Large intestine (tissue), 3 donors: Measurements from ENCODE around the gene AIFM2. TPM values are rescaled to one million over a fixed set of nuclear protein-coding genes. Genes with fewer than 3 reads are reported as not detected.

ENCODE experiments used
- DNase-seq, 2 donors: peaks; one replicate each; pipeline versions ENCODE4 v3.0.0 to v3.0.0-alpha.2; 2013
- H3K27ac ChIP-seq: one replicate; pipeline ENCODE4 v1.5.1; 2013; ENCODE audit warnings: low read length
- H3K27me3 ChIP-seq: 2 replicates; pipeline ENCODE4 v1.6.1; 2013; ENCODE audit warnings: low read length; ENCODE audit not compliant: control insufficient read depth, insufficient read depth
- H3K36me3 ChIP-seq: 2 replicates; pipeline ENCODE4 v1.6.1; 2013; ENCODE audit warnings: low read length; ENCODE audit not compliant: control insufficient read depth, insufficient read depth
- H3K4me1 ChIP-seq: one replicate; pipeline ENCODE4 v1.6.1; 2013; ENCODE audit warnings: low read length; ENCODE audit not compliant: control insufficient read depth, insufficient read depth
- H3K4me3 ChIP-seq: one replicate; pipeline ENCODE4 v1.5.1; 2013; ENCODE audit warnings: low read length
- H3K9me3 ChIP-seq: one replicate; pipeline ENCODE4 v1.6.1; 2013; ENCODE audit warnings: mild to moderate bottlenecking, low read depth, low read length, moderate library complexity; ENCODE audit not compliant: control insufficient read depth
- WGBS: methylation state at CpG from one replicate; pipeline ENCODE4 v1.1.5; 2013; ENCODE audit warnings: low lambda C conversion rate; ENCODE audit not compliant: insufficient coverage; 5-methylcytosine and 5-hydroxymethylcytosine counted together
- polyA plus RNA-seq: library from polyadenylated mRNA; unstranded; fragments of 120-200 nt; gene quantifications from one replicate; pipeline ENCODE4 v1.2.1, GENCODE V29; 2013

Gene AIFM2
- polyA plus RNA-seq, 1 donor = 4.5 TPM

DNA sequence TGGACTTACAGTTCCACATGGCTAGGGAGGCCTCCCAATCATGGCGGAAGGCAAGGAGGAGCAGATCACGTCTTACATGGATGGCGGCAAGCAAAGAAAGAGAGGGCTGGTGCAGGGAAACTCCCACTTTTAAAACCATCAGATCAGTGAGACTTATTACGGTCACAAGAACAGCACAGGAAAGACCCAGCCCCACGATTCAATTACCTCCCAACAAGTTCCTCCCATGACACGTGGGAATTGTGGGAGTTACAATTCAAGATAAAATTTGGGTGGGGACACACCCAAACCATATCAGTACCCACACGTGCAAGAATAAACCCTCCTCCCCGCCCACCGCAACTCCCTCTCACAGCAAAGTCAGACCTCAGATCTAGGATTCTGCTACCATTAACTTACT is 4.5 kb upstream of the AIFM2 start:
- Histone ChIP-seq H3K36me3 (peaks cover 11% of the 10 kb centered on the region), H3K9me3 (no peaks in the 10 kb centered on the region), H3K27me3 (no peaks in the 10 kb centered on the region), H3K27ac (no peak overlapping the region), H3K4me3 (no peak overlapping the region), H3K4me1 (peaks cover 5% of the 10 kb centered on the region)
- DNase-seq = no peak
- WGBS = no CpG with 5 or more reads among the region's 9 CpGs

DNA sequence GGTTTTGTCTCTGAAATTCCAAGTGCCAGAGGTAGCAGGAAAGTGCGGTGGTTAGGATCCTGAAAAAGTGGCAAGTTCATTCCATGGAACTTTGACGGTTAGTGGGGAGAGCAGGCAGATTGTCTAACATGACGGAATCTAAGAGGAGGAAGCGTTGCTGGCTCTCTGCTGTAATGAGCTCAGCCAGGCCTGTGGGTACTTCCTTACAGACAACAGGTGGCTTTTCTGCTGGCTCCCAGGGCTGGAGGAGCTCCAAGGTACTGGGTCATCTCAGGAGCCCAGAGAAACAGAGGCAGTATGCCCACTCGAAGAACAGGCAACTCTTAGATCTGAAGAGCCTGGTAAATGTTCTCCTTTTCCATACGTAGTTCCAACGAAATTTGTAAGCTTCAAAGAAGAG is 3.1 kb upstream of the AIFM2 start:
- H3K27ac ChIP-seq = no peak overlapping the region
- no peak for DNase-seq
- H3K36me3 ChIP-seq = peaks cover 11% of the 10 kb centered on the region
- 100% methylated on average over 1 of the region's 7 CpGs for WGBS
- H3K9me3 ChIP-seq = no peaks in the 10 kb centered on the region
- peaks cover 13% of the 10 kb centered on the region for H3K4me1 ChIP-seq
- H3K4me3 ChIP-seq = no peak overlapping the region
- H3K27me3 ChIP-seq = no peaks in the 10 kb centered on the region

- no peaks in the 10 kb centered on the region for H3K27me3 ChIP-seq
- H3K27ac ChIP-seq = no peak overlapping the region
- no peaks in the 10 kb centered on the region for H3K9me3 ChIP-seq
- H3K36me3 ChIP-seq = peaks cover 11% of the 10 kb centered on the region
- H3K4me3 ChIP-seq = no peak overlapping the region
- DNase-seq = no peak
- WGBS = no CpG with 5 or more reads among the region's 3 CpGs
- peaks cover 13% of the 10 kb centered on the region for H3K4me1 ChIP-seq
These were observed 2.4 kb upstream of the AIFM2 start for GRCh38 chr10:70135046-70135445.

DNA sequence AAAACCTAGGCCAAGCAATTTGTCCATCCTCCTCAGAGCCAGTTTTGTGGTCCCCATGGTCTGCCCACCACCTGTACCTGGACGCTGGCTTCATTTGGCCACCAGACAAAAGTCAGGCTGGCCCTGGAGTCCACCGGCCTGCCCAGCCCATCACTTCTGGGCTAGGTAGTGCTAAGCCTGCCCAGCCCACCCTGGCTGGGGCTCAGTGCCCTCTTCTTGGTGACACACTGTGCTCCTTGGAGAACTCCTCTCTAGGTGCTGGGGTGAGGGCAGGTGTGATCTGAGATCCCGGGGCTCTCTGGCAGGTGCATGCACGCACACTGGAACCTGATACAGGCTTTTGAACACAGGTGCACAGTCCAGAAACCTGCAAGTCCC is 1.1 kb downstream of the AIFM2 start:
- no CpG with 5 or more reads among the region's 4 CpGs for WGBS

DNA sequence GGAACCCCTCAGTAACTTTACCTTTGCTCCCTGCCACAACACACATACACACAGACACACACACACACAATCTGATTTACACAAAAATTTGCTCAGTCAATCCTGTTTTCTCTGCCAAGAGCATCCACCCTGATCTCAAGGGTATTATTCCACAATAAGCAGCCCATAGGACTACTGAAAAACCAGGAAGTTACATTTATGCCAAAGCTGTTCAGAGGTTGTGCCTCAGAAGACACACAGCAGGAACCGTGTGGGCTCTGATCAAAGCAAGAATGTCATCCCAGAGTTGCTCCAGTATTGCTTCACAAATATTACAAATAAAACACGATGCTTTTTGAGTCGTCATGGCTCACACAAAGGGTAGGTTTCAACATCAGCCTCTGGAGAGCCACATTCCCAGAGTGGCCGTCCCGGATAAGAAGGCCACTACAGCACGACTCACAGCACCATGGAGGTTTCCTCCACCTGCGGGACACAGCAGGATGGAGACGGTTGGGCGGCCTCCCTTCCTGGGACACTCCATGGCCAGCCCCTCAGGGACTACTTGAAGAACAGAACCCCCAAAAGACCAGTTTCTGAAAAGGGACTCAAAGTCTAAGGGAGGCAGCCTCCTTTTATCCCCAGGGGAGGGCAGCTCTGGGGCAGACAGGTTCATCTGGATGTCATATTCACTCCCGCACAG is 1.6 kb downstream of the AIFM2 start:
- no peak overlapping the region for H3K27ac ChIP-seq

More for the DNA sequence above, 1.1 kb downstream of the AIFM2 start:
- Histone ChIP-seq H3K36me3 (no peaks in the 10 kb centered on the region), H3K27ac (no peak overlapping the region), H3K4me1 (peaks cover 13% of the 10 kb centered on the region), H3K9me3 (no peaks in the 10 kb centered on the region), H3K4me3 (no peak overlapping the region), H3K27me3 (no peaks in the 10 kb centered on the region)
- no peak for DNase-seq

DNA sequence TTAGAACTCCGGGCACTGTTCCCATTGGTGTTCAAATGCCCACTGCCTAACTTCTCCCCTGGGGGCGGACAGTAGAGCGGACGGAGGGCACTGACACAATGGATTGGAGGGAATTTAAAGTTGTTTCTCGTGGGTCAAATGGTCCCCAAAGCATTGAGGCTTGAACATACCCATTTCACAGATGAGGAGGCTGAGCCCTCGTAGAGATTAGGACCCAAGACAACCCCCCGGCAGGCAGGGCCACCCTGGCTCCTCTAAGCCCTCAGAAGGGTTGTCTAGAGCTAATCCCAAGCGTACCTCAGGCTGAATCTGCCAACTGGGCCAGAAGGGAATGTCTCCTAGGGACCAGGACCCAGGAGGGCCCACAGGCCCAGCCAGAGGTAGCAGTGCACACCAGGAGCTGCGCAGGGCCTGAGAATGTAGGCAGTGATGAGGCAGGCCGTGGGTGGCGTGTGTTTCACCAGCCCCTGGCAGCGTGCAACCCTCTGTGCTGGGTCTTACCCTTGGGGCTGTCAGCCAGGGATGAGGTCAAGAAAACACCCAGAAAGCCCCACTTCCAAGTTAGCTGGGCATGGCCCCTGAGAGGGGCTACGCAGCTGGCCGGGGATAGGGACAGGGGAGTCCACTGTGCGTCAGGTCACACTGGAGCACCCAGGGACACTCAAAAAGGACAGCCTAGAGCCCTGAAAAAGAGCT is 5.8 kb downstream of the AIFM2 start:
- Histone ChIP-seq H3K36me3 (no peaks in the 10 kb centered on the region), H3K4me1 (peaks cover 5% of the 10 kb centered on the region), H3K9me3 (no peaks in the 10 kb centered on the region), H3K27ac (no peak overlapping the region), H3K27me3 (no peaks in the 10 kb centered on the region), H3K4me3 (no peak overlapping the region)
- no CpG with 5 or more reads among the region's 15 CpGs for WGBS
- DNase-seq = no peak

More for the DNA sequence above, 1.6 kb downstream of the AIFM2 start:
- H3K36me3 ChIP-seq = no peaks in the 10 kb centered on the region
- no CpG with 5 or more reads among the region's 10 CpGs for WGBS
- no peaks in the 10 kb centered on the region for H3K27me3 ChIP-seq
- H3K4me1 ChIP-seq = peaks cover 13% of the 10 kb centered on the region
- no peak for DNase-seq
- H3K4me3 ChIP-seq = no peak overlapping the region
- no peaks in the 10 kb centered on the region for H3K9me3 ChIP-seq

DNA sequence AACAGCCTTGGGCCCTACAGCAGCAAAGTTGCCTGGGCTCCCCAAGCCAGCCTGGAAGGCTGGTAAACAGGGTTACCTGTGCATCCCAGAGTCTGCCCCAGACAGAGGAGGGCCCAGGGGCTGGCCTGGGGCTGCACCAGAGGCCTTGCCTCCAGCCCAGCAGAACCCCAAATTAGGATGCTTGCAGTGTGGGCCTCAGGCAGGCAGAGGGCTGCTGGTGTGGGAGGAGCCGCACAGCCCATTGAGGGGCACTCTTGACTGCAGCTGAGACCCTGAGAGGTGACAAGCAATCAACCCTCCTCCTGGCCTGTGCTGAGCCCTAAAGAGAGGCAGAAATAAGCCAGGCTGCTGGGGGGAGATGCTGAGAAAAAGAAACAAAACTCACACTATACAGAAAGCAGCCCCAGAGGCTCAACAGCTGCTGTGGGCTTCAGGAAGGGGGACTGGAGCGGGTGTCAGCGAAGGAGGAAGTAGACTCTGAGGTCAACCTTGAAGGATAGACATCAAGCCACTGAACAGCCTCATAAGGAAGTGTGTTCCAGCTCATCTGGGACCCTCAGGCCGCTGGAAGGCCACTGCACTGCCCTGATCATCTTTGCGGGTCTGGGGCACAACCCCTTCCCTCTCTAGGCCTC is 6.6 kb downstream of the AIFM2 start:
- Histone ChIP-seq H3K4me1 (no peaks in the 10 kb centered on the region), H3K36me3 (no peaks in the 10 kb centered on the region), H3K27me3 (no peaks in the 10 kb centered on the region), H3K27ac (no peak overlapping the region), H3K4me3 (no peak overlapping the region), H3K9me3 (no peaks in the 10 kb centered on the region)
- no peak for DNase-seq
- no CpG with 5 or more reads among the region's 5 CpGs for WGBS

GRCh38 chr10:70124918-70125317 is 7.7 kb downstream of the AIFM2 start:
- Histone ChIP-seq H3K4me3 (no peak overlapping the region), H3K27me3 (no peaks in the 10 kb centered on the region), H3K4me1 (no peaks in the 10 kb centered on the region), H3K36me3 (no peaks in the 10 kb centered on the region), H3K27ac (no peak overlapping the region), H3K9me3 (no peaks in the 10 kb centered on the region)
- no CpG with 5 or more reads among the region's 3 CpGs for WGBS
- no peak for DNase-seq

DNA sequence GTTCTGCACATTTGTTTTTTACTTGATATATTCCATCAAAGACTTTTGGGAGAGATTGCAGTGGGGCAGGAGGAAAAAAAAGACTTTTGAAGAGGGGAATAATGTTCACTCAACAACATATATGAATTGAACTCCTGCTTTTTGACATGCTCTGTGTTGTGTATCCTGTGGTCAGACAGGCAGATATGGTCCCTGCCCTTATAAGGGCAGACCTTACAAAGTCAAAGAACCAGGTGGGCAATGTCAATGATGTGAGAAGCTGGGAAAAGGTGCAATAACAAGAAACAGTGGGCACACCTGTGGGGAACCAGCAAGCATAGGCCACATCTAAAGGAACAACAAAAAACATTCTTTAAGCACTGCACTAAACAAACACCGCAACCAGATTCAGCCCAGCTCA is 8.2 kb downstream of the AIFM2 start:
- no CpG with 5 or more reads among the region's 1 CpG for WGBS
- Histone ChIP-seq H3K4me1 (no peaks in the 10 kb centered on the region), H3K36me3 (no peaks in the 10 kb centered on the region), H3K9me3 (no peaks in the 10 kb centered on the region), H3K27ac (no peak overlapping the region), H3K4me3 (no peak overlapping the region), H3K27me3 (no peaks in the 10 kb centered on the region)
- no peak for DNase-seq

DNA sequence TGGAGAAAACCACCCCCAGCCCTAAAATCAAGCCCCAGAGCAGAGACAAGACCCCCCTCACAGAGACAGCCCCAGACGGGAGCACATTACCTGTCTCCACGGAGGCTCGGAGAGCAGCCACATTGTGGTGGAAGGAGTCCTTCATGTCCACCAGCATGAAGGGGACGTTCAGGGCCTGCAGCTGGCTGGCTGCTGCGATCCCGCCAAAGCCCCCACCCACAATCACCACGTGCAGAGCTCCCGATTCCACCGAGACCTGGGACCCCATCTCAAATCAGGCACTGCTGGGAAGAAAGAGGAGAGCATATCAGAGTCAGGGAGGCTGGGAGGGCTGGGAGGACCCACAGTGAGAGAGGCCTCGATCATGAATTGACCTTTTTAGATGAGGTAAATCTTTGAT is 8.8 kb downstream of the AIFM2 start:
- Histone ChIP-seq H3K36me3 (no peaks in the 10 kb centered on the region), H3K4me1 (no peaks in the 10 kb centered on the region), H3K27ac (no peak overlapping the region), H3K27me3 (no peaks in the 10 kb centered on the region), H3K9me3 (no peaks in the 10 kb centered on the region), H3K4me3 (no peak overlapping the region)
- no CpG with 5 or more reads among the region's 10 CpGs for WGBS
- no peak for DNase-seq
